ENCODE data around the gene LKAAEAR1. TPM values are rescaled to one million over a fixed set of nuclear protein-coding genes. Genes with fewer than 3 reads are reported as not detected.

The LKAAEAR1 gene
- total and polyA plus RNA-seq, 2 of the 13 experiments (the other 11 are each of a cell fraction or from before 2014, with no cell fraction given) = not detected

DNA sequence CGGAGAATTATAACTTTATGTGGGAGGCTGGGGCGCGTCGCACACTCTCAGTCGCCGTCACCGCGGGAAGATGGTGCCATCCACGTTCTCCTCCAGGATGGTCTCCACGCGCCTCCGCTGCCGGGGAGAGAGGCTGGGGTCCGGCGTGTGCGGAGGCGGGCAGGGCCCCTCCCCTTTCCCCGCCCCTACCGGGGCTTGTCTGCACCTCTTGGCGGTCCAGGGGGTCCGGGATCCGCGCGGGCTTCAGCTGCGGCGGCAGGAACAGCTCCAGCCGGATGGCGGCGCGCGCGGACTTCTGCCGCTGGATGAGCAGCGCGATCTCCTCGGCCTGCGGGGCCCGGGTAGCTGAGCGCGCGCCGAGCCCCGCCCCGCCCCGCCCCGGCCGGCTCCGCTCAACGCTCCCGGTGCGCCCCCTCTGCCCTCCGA, 807 bp downstream of the LKAAEAR1 start (continued):
- TF ChIP-seq ZNF770 (CRISPR knock-in tag; IDR thresholded peaks at IDR 0.05) = no peak
- TF ChIP-seq KLF11 (CRISPR knock-in tag; IDR thresholded peaks at IDR 0.05) = no peak
- TF ChIP-seq, protein P1, sequence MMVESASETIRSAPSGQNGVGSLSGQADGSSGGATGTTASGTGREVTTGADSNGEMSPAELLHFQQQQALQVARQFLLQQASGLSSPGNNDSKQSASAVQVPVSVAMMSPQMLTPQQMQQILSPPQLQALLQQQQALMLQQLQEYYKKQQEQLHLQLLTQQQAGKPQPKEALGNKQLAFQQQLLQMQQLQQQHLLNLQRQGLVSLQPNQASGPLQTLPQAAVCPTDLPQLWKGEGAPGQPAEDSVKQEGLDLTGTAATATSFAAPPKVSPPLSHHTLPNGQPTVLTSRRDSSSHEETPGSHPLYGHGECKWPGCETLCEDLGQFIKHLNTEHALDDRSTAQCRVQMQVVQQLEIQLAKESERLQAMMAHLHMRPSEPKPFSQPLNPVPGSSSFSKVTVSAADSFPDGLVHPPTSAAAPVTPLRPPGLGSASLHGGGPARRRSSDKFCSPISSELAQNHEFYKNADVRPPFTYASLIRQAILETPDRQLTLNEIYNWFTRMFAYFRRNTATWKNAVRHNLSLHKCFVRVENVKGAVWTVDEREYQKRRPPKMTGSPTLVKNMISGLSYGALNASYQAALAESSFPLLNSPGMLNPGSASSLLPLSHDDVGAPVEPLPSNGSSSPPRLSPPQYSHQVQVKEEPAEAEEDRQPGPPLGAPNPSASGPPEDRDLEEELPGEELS (CRISPR knock-in tag; IDR thresholded peaks at IDR 0.05) = no peak
- TF ChIP-seq MYPOP (CRISPR knock-in tag; IDR thresholded peaks at IDR 0.05) = no peak
- 0 out of 2 replicates have a peak, but pooled peaks have one; percentile 15 for TF ChIP-seq MXD4 (CRISPR knock-in tag; IDR thresholded peaks at IDR 0.05)
- TF ChIP-seq SMAD3 (CRISPR knock-in tag; IDR thresholded peaks at IDR 0.05) = no peak
- TF ChIP-seq SMC3 (IDR thresholded peaks at IDR 0.05; ENCODE audit: low read length) = peak; percentile 38; the same call in 1 of the 2 replicates
- no peak for TF ChIP-seq ZNF724P (CRISPR knock-in tag; IDR thresholded peaks at IDR 0.05; ENCODE audit: borderline replicate concordance)
- TF ChIP-seq, protein P2, sequence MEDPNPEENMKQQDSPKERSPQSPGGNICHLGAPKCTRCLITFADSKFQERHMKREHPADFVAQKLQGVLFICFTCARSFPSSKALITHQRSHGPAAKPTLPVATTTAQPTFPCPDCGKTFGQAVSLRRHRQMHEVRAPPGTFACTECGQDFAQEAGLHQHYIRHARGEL (CRISPR knock-in tag; IDR thresholded peaks at IDR 0.05) = no peak
- no peak for TF ChIP-seq MAFF (IDR thresholded peaks at IDR 0.05; ENCODE audit: low read depth, low read length)
- no peak for TF ChIP-seq ZNF777 (CRISPR knock-in tag; IDR thresholded peaks at IDR 0.05)
- peak; percentile 65; the same call in 1 of the 2 replicates for TF ChIP-seq LRRFIP1 (CRISPR knock-in tag; conservative IDR thresholded peaks at IDR 0.05)
- TF ChIP-seq ZNF333 (CRISPR knock-in tag; IDR thresholded peaks at IDR 0.05; ENCODE audit: borderline replicate concordance) = peak; percentile 21; the same call in 1 of the 2 replicates
- TF ChIP-seq ZMAT3 (CRISPR knock-in tag; conservative IDR thresholded peaks at IDR 0.05) = peak; percentile 83; the same call in 1 of the 2 replicates
- peak; percentile 69; the same call in 1 of the 2 replicates for TF ChIP-seq THAP7 (CRISPR knock-in tag; IDR thresholded peaks at IDR 0.05)
- 0 out of 2 replicates have a peak, but pooled peaks have one; percentile 21 for TF ChIP-seq YEATS4 (CRISPR knock-in tag; IDR thresholded peaks at IDR 0.05; ENCODE audit: borderline replicate concordance)
- TF ChIP-seq ZBTB3 (CRISPR knock-in tag; IDR thresholded peaks at IDR 0.05; ENCODE audit: borderline replicate concordance, low read depth) = no peak
- TF ChIP-seq ETV6 (CRISPR knock-in tag; conservative IDR thresholded peaks at IDR 0.05) = no peak
- TF ChIP-seq ZNF75D (CRISPR knock-in tag; IDR thresholded peaks at IDR 0.05; ENCODE audit: borderline replicate concordance) = no peak
- TF ChIP-seq ASH2L (IDR thresholded peaks at IDR 0.05; ENCODE audit: insufficient read length, low read depth, low read length) = peak; percentile 23

Data from HepG2 (cell line).